Thyroid gland (tissue), 4 donors: ENCODE data around the gene LNPEP.

Source experiments
- POLR2A ChIP-seq, 2 donors: fragments of 450-650 bp; IDR thresholded peaks; one replicate each; pipeline ENCODE4 v1.6.1; 2017; ENCODE audit warnings: antibody characterized with exemption in 2 of 2, mild to moderate bottlenecking in 2 of 2, moderate library complexity in 1 of 2
- TF ChIP-seq, protein P1 (sequence below), 6 experiments: fragments of 200-600 bp in 3 of 6; fragments of 450-650 bp in 3 of 6; sonication (generic) in 3 of 6; IDR thresholded peaks; one replicate each; pipeline ENCODE4 v1.5.1; 2016 to 2019; ENCODE audit warnings: antibody characterized with exemption in 6 of 6, mild to moderate bottlenecking in 2 of 6, inconsistent platforms in 1 of 6, moderate library complexity in 1 of 6

- no peak for TF ChIP-seq POLR2A (IDR thresholded peaks at IDR 0.05)
- TF ChIP-seq, protein P1, sequence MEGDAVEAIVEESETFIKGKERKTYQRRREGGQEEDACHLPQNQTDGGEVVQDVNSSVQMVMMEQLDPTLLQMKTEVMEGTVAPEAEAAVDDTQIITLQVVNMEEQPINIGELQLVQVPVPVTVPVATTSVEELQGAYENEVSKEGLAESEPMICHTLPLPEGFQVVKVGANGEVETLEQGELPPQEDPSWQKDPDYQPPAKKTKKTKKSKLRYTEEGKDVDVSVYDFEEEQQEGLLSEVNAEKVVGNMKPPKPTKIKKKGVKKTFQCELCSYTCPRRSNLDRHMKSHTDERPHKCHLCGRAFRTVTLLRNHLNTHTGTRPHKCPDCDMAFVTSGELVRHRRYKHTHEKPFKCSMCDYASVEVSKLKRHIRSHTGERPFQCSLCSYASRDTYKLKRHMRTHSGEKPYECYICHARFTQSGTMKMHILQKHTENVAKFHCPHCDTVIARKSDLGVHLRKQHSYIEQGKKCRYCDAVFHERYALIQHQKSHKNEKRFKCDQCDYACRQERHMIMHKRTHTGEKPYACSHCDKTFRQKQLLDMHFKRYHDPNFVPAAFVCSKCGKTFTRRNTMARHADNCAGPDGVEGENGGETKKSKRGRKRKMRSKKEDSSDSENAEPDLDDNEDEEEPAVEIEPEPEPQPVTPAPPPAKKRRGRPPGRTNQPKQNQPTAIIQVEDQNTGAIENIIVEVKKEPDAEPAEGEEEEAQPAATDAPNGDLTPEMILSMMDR (IDR thresholded peaks at IDR 0.05) = no peak
These were observed 131.5 kb downstream of the LNPEP start for GRCh38 chr5:97067296-97067850.
